Progenitor cell of endocrine pancreas (in vitro differentiated cells): ENCODE results near the gene KIF1A. TPM values are rescaled to one million over a fixed set of nuclear protein-coding genes. Genes with fewer than 3 reads are reported as not detected.

Experiments used
- DNase-seq: peaks from one replicate; pipeline ENCODE4 v3.0.0; 2021; ENCODE audit warnings: low spot score; ENCODE audit not compliant: unreplicated experiment
- H3K27ac Mint-ChIP-seq: 2 replicates; pipeline ENCODE4 v1.8.0; 2021; ENCODE audit warnings: mild to moderate bottlenecking, moderate library complexity, mixed read lengths
- H3K27me3 Mint-ChIP-seq: 2 replicates; pipeline ENCODE4 v1.8.0; 2021; ENCODE audit warnings: mixed read lengths
- H3K36me3 Mint-ChIP-seq: 2 replicates; pipeline ENCODE4 v1.8.0; 2022; ENCODE audit warnings: mixed read lengths; ENCODE audit not compliant: insufficient read depth
- H3K4me1 Mint-ChIP-seq: 2 replicates; pipeline ENCODE4 v1.8.0; 2021; ENCODE audit warnings: low read depth, mixed read lengths
- H3K4me3 Mint-ChIP-seq: 2 replicates; pipeline ENCODE4 v1.8.0; 2021; ENCODE audit warnings: low read depth, mild to moderate bottlenecking, moderate library complexity, mixed read lengths
- H3K9me3 Mint-ChIP-seq: 2 replicates; pipeline ENCODE4 v1.8.0; 2021; ENCODE audit warnings: low read depth, mixed read lengths
- CTCF ChIP-seq: fragments of 200-600 bp; sonication (generic); IDR thresholded peaks from one replicate; pipeline ENCODE4 v1.5.0; 2021; ENCODE audit warnings: antibody characterized with exemption, mild to moderate bottlenecking; ENCODE audit not compliant: unreplicated experiment
- total RNA-seq: library from RNA; stranded (reverse); gene quantifications from 2 replicates; pipeline ENCODE4 v1.2.1, GENCODE V29; 2021

The KIF1A gene
- total RNA-seq, 1 donor from 2014 or later, result 132 TPM

GRCh38 chr2:240775905-240776304 is 44.1 kb downstream of the KIF1A start:
- Mint-ChIP-seq H3K4me1 (no peaks in the 10 kb centered on the region), H3K36me3 (peaks cover 6% of the 10 kb centered on the region), H3K4me3 (no peak overlapping the region), H3K9me3 (no peaks in the 10 kb centered on the region), H3K27me3 (no peaks in the 10 kb centered on the region), H3K27ac (no peak overlapping the region)
- no peak for DNase-seq
- no peak for TF ChIP-seq CTCF

GRCh38 chr2:240774856-240775255 is 45.2 kb downstream of the KIF1A start:
- TF ChIP-seq CTCF, result no peak
- H3K4me3 Mint-ChIP-seq, result no peak overlapping the region
- H3K4me1 Mint-ChIP-seq, result no peaks in the 10 kb centered on the region
- no peak overlapping the region for H3K27ac Mint-ChIP-seq
- peaks cover 6% of the 10 kb centered on the region for H3K36me3 Mint-ChIP-seq
- no peaks in the 10 kb centered on the region for H3K9me3 Mint-ChIP-seq
- no peaks in the 10 kb centered on the region for H3K27me3 Mint-ChIP-seq
- DNase-seq, result no peak

GRCh38 chr2:240769096-240769495 is 50.9 kb downstream of the KIF1A start:
- no peaks in the 10 kb centered on the region for H3K9me3 Mint-ChIP-seq
- DNase-seq, result no peak
- no peaks in the 10 kb centered on the region for H3K4me1 Mint-ChIP-seq
- peaks cover 2% of the 10 kb centered on the region for H3K36me3 Mint-ChIP-seq
- no peak overlapping the region for H3K27ac Mint-ChIP-seq
- no peak for TF ChIP-seq CTCF
- no peaks in the 10 kb centered on the region for H3K27me3 Mint-ChIP-seq
- no peak overlapping the region for H3K4me3 Mint-ChIP-seq

GRCh38 chr2:240768216-240768615 is 51.8 kb downstream of the KIF1A start:
- Mint-ChIP-seq H3K9me3 (no peaks in the 10 kb centered on the region), H3K27ac (no peak overlapping the region), H3K27me3 (no peaks in the 10 kb centered on the region), H3K36me3 (peaks cover 2% of the 10 kb centered on the region), H3K4me1 (no peaks in the 10 kb centered on the region), H3K4me3 (no peak overlapping the region)
- TF ChIP-seq CTCF, result no peak
- DNase-seq, result no peak

GRCh38 chr2:240767341-240767740 is 52.7 kb downstream of the KIF1A start:
- Mint-ChIP-seq H3K9me3 (no peaks in the 10 kb centered on the region), H3K4me3 (no peak overlapping the region), H3K27me3 (no peaks in the 10 kb centered on the region), H3K36me3 (peaks cover 5% of the 10 kb centered on the region), H3K4me1 (no peaks in the 10 kb centered on the region), H3K27ac (no peak overlapping the region)
- TF ChIP-seq CTCF, result no peak
- DNase-seq, result no peak

GRCh38 chr2:240766072-240766471 is 53.9 kb downstream of the KIF1A start:
- Mint-ChIP-seq H3K27me3 (no peaks in the 10 kb centered on the region), H3K9me3 (no peaks in the 10 kb centered on the region), H3K36me3 (peaks cover 3% of the 10 kb centered on the region), H3K27ac (no peak overlapping the region), H3K4me1 (no peaks in the 10 kb centered on the region), H3K4me3 (no peak overlapping the region)
- TF ChIP-seq CTCF, result no peak
- no peak for DNase-seq
